SK-MEL-5 (cell line): ENCODE data around the gene CLCN6. TPM values are rescaled to one million over a fixed set of nuclear protein-coding genes. Genes with fewer than 3 reads are reported as not detected.

Experiments used
- DNase-seq: peaks from one replicate; pipeline ENCODE4 v3.0.0-alpha.2; 2016; ENCODE audit warnings: low read depth, low spot score
- in situ Hi-C: cut with HindIII; loops from 2 replicates; pipeline ENCODE4 v1.10.0; 2016; ENCODE audit warnings: low sequenced_read_pairs, high pct_unique_total_duplicates, low pct_unique_long_range_greater_than_20kb
- total RNA-seq: library from RNA; depleted of rRNA; stranded (reverse); fragments of >200 nt; shearing (Covaris generic); gene quantifications from 2 replicates; pipeline ENCODE4 v1.2.3, GENCODE V29; 2014

Gene CLCN6
- total RNA-seq, 1 experiment from 2014 or later, result 6.2 TPM

GRCh38 chr1:11858613-11858967 is 52.6 kb downstream of the CLCN6 start, which contains the start of gene NPPB:
Gene NPPB, minus strand, starts transcription at chr1:11858945. Its CDS starts 112 bp downstream, at chr1:11858833.
- in situ Hi-C loops, result no loop called here
- DNase-seq, result no peak

GRCh38 chr1:11858968-11859871 is 53.2 kb downstream of the CLCN6 start:
- in situ Hi-C loops, result no loop called here
- peak; percentile 24 for DNase-seq

- no peak for DNase-seq
- in situ Hi-C loops, result no loop called here
Observed at GRCh38 chr1:11860083-11860482, 54.1 kb downstream of the CLCN6 start.

GRCh38 chr1:11860587-11860986 is 54.6 kb downstream of the CLCN6 start:
- DNase-seq, result no peak
- in situ Hi-C loops, result no loop called here

GRCh38 chr1:11862890-11863289 is 56.9 kb downstream of the CLCN6 start:
- DNase-seq, result no peak
- in situ Hi-C loops, result no loop called here

- in situ Hi-C loops, result no loop called here
- DNase-seq, result no peak
Observed at GRCh38 chr1:11868331-11868980, 62.5 kb downstream of the CLCN6 start.

- no peak for DNase-seq
- in situ Hi-C loops, result no loop called here
Observed at GRCh38 chr1:11869104-11869503, 63.1 kb downstream of the CLCN6 start.

- in situ Hi-C loops, result no loop called here
- no peak for DNase-seq
Observed at GRCh38 chr1:11869650-11870207, 63.7 kb downstream of the CLCN6 start.

GRCh38 chr1:11872545-11872944 is 66.6 kb downstream of the CLCN6 start:
- DNase-seq, result no peak
- in situ Hi-C loops, result no loop called here

- no peak for DNase-seq
- in situ Hi-C loops, result no loop called here
Observed at GRCh38 chr1:11873395-11874257, 67.6 kb downstream of the CLCN6 start.

- in situ Hi-C loops, result no loop called here
- no peak for DNase-seq
Observed at GRCh38 chr1:11874258-11874562, 68.2 kb downstream of the CLCN6 start.

- DNase-seq, result no peak
- in situ Hi-C loops, result no loop called here
Observed at GRCh38 chr1:11874624-11875023, 68.6 kb downstream of the CLCN6 start.

GRCh38 chr1:11875094-11875493 is 69.1 kb downstream of the CLCN6 start:
- DNase-seq, result no peak
- in situ Hi-C loops, result no loop called here

- in situ Hi-C loops, result no loop called here
Observed at GRCh38 chr1:11877074-11877473, 71.1 kb downstream of the CLCN6 start.

GRCh38 chr1:11878081-11878890 is 72.3 kb downstream of the CLCN6 start:
- no peak for DNase-seq
- in situ Hi-C loops, result no loop called here

More at GRCh38 chr1:11877074-11877473, 71.1 kb downstream of the CLCN6 start:
- no peak for DNase-seq

GRCh38 chr1:11878891-11879190 is 72.8 kb downstream of the CLCN6 start:
- in situ Hi-C loops, result no loop called here

More at GRCh38 chr1:11878891-11879190, 72.8 kb downstream of the CLCN6 start:
- no peak for DNase-seq
